ENCODE results near the gene UNC80. TPM values are rescaled to one million over a fixed set of nuclear protein-coding genes. Genes with fewer than 3 reads are reported as not detected.

UNC80 gene
- total RNA-seq, 1 experiment from 2014 or later = not detected

- Histone ChIP-seq H2AFZ (no peak overlapping the region), H3F3A (ENCODE audit: insufficient read depth, low read depth) (no peaks in the 10 kb centered on the region), H3K4me2 (no peak overlapping the region), H3K4me3 (no peak overlapping the region), H3K27me3 (ENCODE audit: insufficient read depth, low read depth) (no peaks in the 10 kb centered on the region), H3K9me2 (ENCODE audit: insufficient read depth) (no peaks in the 10 kb centered on the region), H4K20me1 (ENCODE audit: insufficient read depth) (no peaks in the 10 kb centered on the region), H3K79me2 (ENCODE audit: low read depth) (no peaks in the 10 kb centered on the region), H3K27ac (no peak overlapping the region), H3K36me3 (ENCODE audit: low read depth) (no peaks in the 10 kb centered on the region), H3K9me3 (ENCODE audit: insufficient read depth, low read depth) (no peaks in the 10 kb centered on the region), H3K4me1 (replicated peaks; ENCODE audit: insufficient read depth) (no peaks in the 10 kb centered on the region)
- ChIA-PET CTCF (no interaction called here), POLR2A (ENCODE audit: unreplicated experiment) (no interaction called here)
- intact Hi-C loops (cut with micrococcal nuclease; ENCODE audit: unreplicated experiment) = loop anchor here (5.0 kb wide), 1 partner anchor 423 kb away; no protein-coding TSS in a partner anchor
- TF ChIP-seq CTCF (conservative IDR thresholded peaks at IDR 0.05) (no peak), EZH2 (IDR thresholded peaks at IDR 0.05; ENCODE audit: low read depth) (no peak)
- DNase-seq = no peak
- no TSS peak for BruUV-seq (replicated peaks)
Measured at GRCh38 chr2:209974576-209974975, 202.9 kb downstream of the UNC80 start.

GRCh38 chr2:209976698-209977385 is 205.2 kb downstream of the UNC80 start:
- no peak overlapping the region for H3K4me3 ChIP-seq
- CTCF ChIA-PET = no interaction called here
- no peaks in the 10 kb centered on the region for H3K27me3 ChIP-seq (ENCODE audit: insufficient read depth, low read depth)
- intact Hi-C loops (cut with micrococcal nuclease; ENCODE audit: unreplicated experiment) = loop anchor here (1.0 kb wide), 2 partner anchors 218 to 222 kb away; no protein-coding TSS in a partner anchor
- H3K4me2 ChIP-seq = no peak overlapping the region
- H2AFZ ChIP-seq = no peak overlapping the region
- H3K27ac ChIP-seq = no peak overlapping the region
- no TSS peak for BruUV-seq (replicated peaks)
- H4K20me1 ChIP-seq (ENCODE audit: insufficient read depth) = no peaks in the 10 kb centered on the region
- DNase-seq = no peak
- POLR2A ChIA-PET (ENCODE audit: unreplicated experiment) = no interaction called here
- no peaks in the 10 kb centered on the region for H3K9me2 ChIP-seq (ENCODE audit: insufficient read depth)
- H3K36me3 ChIP-seq (ENCODE audit: low read depth) = no peaks in the 10 kb centered on the region
- no peaks in the 10 kb centered on the region for H3F3A ChIP-seq (ENCODE audit: insufficient read depth, low read depth)
- no peaks in the 10 kb centered on the region for H3K4me1 ChIP-seq (replicated peaks; ENCODE audit: insufficient read depth)
- no peaks in the 10 kb centered on the region for H3K79me2 ChIP-seq (ENCODE audit: low read depth)
- H3K9me3 ChIP-seq (ENCODE audit: insufficient read depth, low read depth) = no peaks in the 10 kb centered on the region
- TF ChIP-seq CTCF (conservative IDR thresholded peaks at IDR 0.05) (no peak), EZH2 (IDR thresholded peaks at IDR 0.05; ENCODE audit: low read depth) (no peak)

- Histone ChIP-seq H2AFZ (no peak overlapping the region), H3K4me3 (no peak overlapping the region), H3K4me1 (replicated peaks; ENCODE audit: insufficient read depth) (no peaks in the 10 kb centered on the region), H3K27ac (no peak overlapping the region), H3K9me3 (ENCODE audit: insufficient read depth, low read depth) (no peaks in the 10 kb centered on the region), H3F3A (ENCODE audit: insufficient read depth, low read depth) (no peaks in the 10 kb centered on the region), H3K79me2 (ENCODE audit: low read depth) (no peaks in the 10 kb centered on the region), H3K4me2 (no peak overlapping the region), H4K20me1 (ENCODE audit: insufficient read depth) (no peaks in the 10 kb centered on the region), H3K27me3 (ENCODE audit: insufficient read depth, low read depth) (no peaks in the 10 kb centered on the region), H3K36me3 (ENCODE audit: low read depth) (no peaks in the 10 kb centered on the region), H3K9me2 (ENCODE audit: insufficient read depth) (no peaks in the 10 kb centered on the region)
- BruUV-seq (replicated peaks) = no TSS peak
- DNase-seq = no peak
- CTCF ChIA-PET = no interaction called here
- intact Hi-C loops (cut with micrococcal nuclease; ENCODE audit: unreplicated experiment) = loop anchor here (1.0 kb wide), 2 partner anchors 218 to 222 kb away; no protein-coding TSS in a partner anchor
- POLR2A ChIA-PET (ENCODE audit: unreplicated experiment) = no interaction called here
- peak; percentile 67 for TF ChIP-seq CTCF (conservative IDR thresholded peaks at IDR 0.05)
- TF ChIP-seq EZH2 (IDR thresholded peaks at IDR 0.05; ENCODE audit: low read depth) = no peak
Measured at GRCh38 chr2:209977386-209978239, 206.0 kb downstream of the UNC80 start.

Data from PC-9 (cell line).